Kidney (tissue), 14 donors: ENCODE data around the gene BEAN1. TPM values are rescaled to one million over a fixed set of nuclear protein-coding genes. Genes with fewer than 3 reads are reported as not detected.

Source experiments
- DNase-seq, 5 donors: peaks; one replicate each; pipeline ENCODE4 v3.0.0-alpha.2; 2013 to 2020
- FAIRE-seq: peaks from 2 replicates; lab custom pipeline; 2012; peaks lifted over from hg19 to GRCh38; lab: Jason Lieb, UNC
- H3K27ac ChIP-seq, 2 donors: one replicate each; pipeline ENCODE4 v1.7.0; 2013; ENCODE audit warnings: low read depth in 2 of 2, low read length in 2 of 2, inconsistent platforms in 1 of 2
- H3K27me3 ChIP-seq: one replicate; pipeline ENCODE4 v1.7.1; 2013; ENCODE audit warnings: low read length, inconsistent platforms; ENCODE audit not compliant: control insufficient read depth, insufficient read depth
- H3K36me3 ChIP-seq, 3 donors: one replicate each; pipeline versions ENCODE4 v1.7.0 to v1.7.1; 2013; ENCODE audit warnings: low read length in 3 of 3, control low read depth in 1 of 3, inconsistent platforms in 1 of 3; ENCODE audit not compliant: insufficient read depth in 3 of 3, control insufficient read depth in 2 of 3
- H3K4me1 ChIP-seq, 3 donors: one replicate each; pipeline versions ENCODE4 v1.7.0 to v1.7.1; 2013; ENCODE audit warnings: low read length in 3 of 3, inconsistent platforms in 1 of 3, low read depth in 1 of 3; ENCODE audit not compliant: control insufficient read depth in 2 of 3, insufficient read depth in 2 of 3
- H3K4me3 ChIP-seq, 3 donors: one replicate each; pipeline versions ENCODE4 v1.7.0 to v1.8.1; 2013; ENCODE audit warnings: low read length in 3 of 3, control low read depth in 1 of 3, inconsistent platforms in 1 of 3
- H3K9ac ChIP-seq, 3 donors: one replicate each; pipeline versions ENCODE4 v1.7.0 to v1.7.1; 2013; ENCODE audit warnings: low read length in 3 of 3, control low read depth in 1 of 3, inconsistent platforms in 1 of 3
- H3K9me3 ChIP-seq, 3 donors: one replicate each; pipeline versions ENCODE4 v1.7.0 to v1.7.1; 2013; ENCODE audit warnings: low read length in 3 of 3, control low read depth in 1 of 3, inconsistent platforms in 1 of 3; ENCODE audit not compliant: control insufficient read depth in 2 of 3, insufficient read depth in 1 of 3
- CTCF ChIP-seq: IDR thresholded peaks from 3 replicates; pipeline ENCODE4 v1.5.1; 2012; ENCODE audit warnings: mild to moderate bottlenecking, moderate library complexity, borderline replicate concordance; ENCODE audit not compliant: insufficient read depth; ENCODE audit errors: extremely low read depth
- intact Hi-C: fragments of 100-400 bp; cut with DNase I; formaldehyde crosslinking; loops from one replicate; pipeline ENCODE4 v1.11.1; 2022
- polyA plus RNA-seq: library from polyadenylated mRNA; stranded (reverse); fragments of 350-450 nt; fragmentation: Illumina TruSeq; extraction: RNeasy Lipid Tissue Mini Kit (QIAGEN cat#74804); gene quantifications from one replicate; pipeline ENCODE4 v1.2.3, GENCODE V29; 2014; ENCODE audit warnings: low read depth, low replicate concordance; ENCODE audit not compliant: insufficient read depth
- total RNA-seq: library from RNA; stranded (reverse); fragmentation: NEBNext Ultra II Directional; extraction: Animal tissue kit (Norgen Biotek cat#: 25700); gene quantifications from one replicate; pipeline ENCODE4 v1.2.1, GENCODE V29; 2021
- donor health status: control.
- donor health status: control.
- donor health status: control.
- donor health status: control.
- donor health status: control.
- donor health status: DM: yes; HTN: yes; CAD: no.
- donor health status: Normal renal cell carcinoma (clear cell type).

The BEAN1 gene
- total and polyA plus RNA-seq, 2 donors from 2014 or later = 0.47 to 2.4 TPM

- Histone ChIP-seq H3K27ac (no peak overlapping the region), H3K9me3 (no peaks in the 10 kb centered on the region), H3K4me1 (peaks cover 0 to 7% (median 0%) of the 10 kb centered on the region in 3 donors), H3K9ac (no peak overlapping the region), H3K27me3 (no peaks in the 10 kb centered on the region), H3K36me3 (peaks cover 0 to under 1% (median 0%) of the 10 kb centered on the region in 3 donors), H3K4me3 (no peak overlapping the region)
- FAIRE-seq = no peak
- no peak for DNase-seq
- no peak for TF ChIP-seq CTCF
- intact Hi-C loops = no loop called here
Observed at GRCh38 chr16:66489385-66489784, 62.3 kb downstream of the BEAN1 start.

GRCh38 chr16:66489818-66490217 is 62.7 kb downstream of the BEAN1 start:
- no peak for TF ChIP-seq CTCF
- intact Hi-C loops = no loop called here
- H3K36me3 ChIP-seq = peaks cover 0 to 5% (median 0%) of the 10 kb centered on the region in 3 donors

GRCh38 chr16:66490774-66491715 is 64.0 kb downstream of the BEAN1 start:
- Histone ChIP-seq H3K36me3 (peaks cover 0 to 5% (median 0%) of the 10 kb centered on the region in 3 donors), H3K4me3 (no peak overlapping the region), H3K4me1 (peaks cover 0 to 7% (median 0%) of the 10 kb centered on the region in 3 donors), H3K27me3 (no peaks in the 10 kb centered on the region), H3K9ac (no peak overlapping the region), H3K27ac (no peak overlapping the region), H3K9me3 (no peaks in the 10 kb centered on the region)
- intact Hi-C loops = no loop called here
- FAIRE-seq (no peak), DNase-seq (peak in 1 of 5 donors; percentile 68)
- TF ChIP-seq CTCF = no peak

More at GRCh38 chr16:66489818-66490217, 62.7 kb downstream of the BEAN1 start:
- H3K27ac ChIP-seq = no peak overlapping the region
- no peaks in the 10 kb centered on the region for H3K27me3 ChIP-seq
- H3K9me3 ChIP-seq = no peaks in the 10 kb centered on the region
- DNase-seq = no peak
- H3K9ac ChIP-seq = no peak overlapping the region
- no peak overlapping the region for H3K4me3 ChIP-seq
- peaks cover 0 to 7% (median 0%) of the 10 kb centered on the region in 3 donors for H3K4me1 ChIP-seq
- no peak for FAIRE-seq
